Adrenal gland (tissue), 12 donors: Measurements from ENCODE around the gene MAP2K5. TPM values are rescaled to one million over a fixed set of nuclear protein-coding genes. Genes with fewer than 3 reads are reported as not detected.

Source experiments
- DNase-seq, 7 donors: peaks; one replicate each; pipeline ENCODE4 v3.0.0-alpha.2; 2019 to 2020
- H3K27ac ChIP-seq, 5 donors: fragments of 200-600 bp; sonication (generic) in 4 of 5; 1 replicate in 3 of 5; 2 replicates in 2 of 5; pipeline versions ENCODE4 v1.5.1 to v1.8.0; 2016 to 2020; ENCODE audit warnings: mild to moderate bottlenecking in 1 of 5
- H3K27me3 ChIP-seq: fragments of 200-600 bp; 2 replicates; pipeline ENCODE4 v1.8.0; 2021
- H3K36me3 ChIP-seq, 2 donors: fragments of 200-600 bp; replicated peaks in 1 of 2; 1 replicate in 1 of 2; 2 replicates in 1 of 2; pipeline versions ENCODE4 v1.5.1 to v1.8.0; 2018 to 2022
- H3K4me1 ChIP-seq, 2 donors: fragments of 200-600 bp; replicated peaks in 1 of 2; 1 replicate in 1 of 2; 2 replicates in 1 of 2; pipeline versions ENCODE4 v1.5.1 to v1.8.0; 2018 to 2021
- H3K4me3 ChIP-seq, 4 donors: fragments of 200-600 bp; sonication (generic) in 3 of 4; one replicate each; pipeline ENCODE4 v1.5.1; 2016 to 2018
- H3K9me3 ChIP-seq, 3 donors: fragments of 200-600 bp; sonication (generic) in 1 of 3; replicated peaks in 1 of 3; 1 replicate in 2 of 3; 2 replicates in 1 of 3; pipeline versions ENCODE4 v1.5.1 to v1.8.0; 2016 to 2021
- POLR2A ChIP-seq, 2 donors: fragments of 450-650 bp; IDR thresholded peaks; one replicate each; pipeline ENCODE4 v1.6.1; 2017; ENCODE audit warnings: antibody characterized with exemption in 2 of 2, mild to moderate bottlenecking in 2 of 2, moderate library complexity in 1 of 2
- WGBS, 4 donors: extraction: QIAGEN DNeasy Blood & Tissue Kit in 2 of 4; methylation state at CpG; one replicate each; pipeline versions ENCODE4 v1.1.5 to v1.1.7; 2013 to 2017; 5-methylcytosine and 5-hydroxymethylcytosine counted together
- intact Hi-C, 2 donors: fragments of 100-400 bp; cut with DNase I; formaldehyde crosslinking; loops; one replicate each; pipeline versions ENCODE4 v1.14.1 to v1.15.0; 2022 to 2023
- polyA plus RNA-seq, 3 donors: library from polyadenylated mRNA; stranded (reverse); fragments of 200-250 nt in 2 of 3; fragments of 350-450 nt in 1 of 3; fragmentation: Illumina TruSeq in 1 of 3; extraction: RNeasy Lipid Tissue Mini Kit (QIAGEN cat#74804) in 1 of 3; gene quantifications; one replicate each; pipeline ENCODE4 v1.2.3, GENCODE V29; 2013 to 2014
- total RNA-seq, 9 donors: library from RNA; depleted of rRNA in 4 of 9; stranded (reverse); fragments of >200 nt in 4 of 9; fragments of 120-200 nt in 1 of 9; fragmentation: NEBNext Ultra II Directional in 1 of 9; extraction: Animal tissue kit (Norgen Biotek cat#: 25700) in 1 of 9; gene quantifications; one replicate each; pipeline versions ENCODE4 v1.1.0 to v1.2.4, GENCODE V29; 2013 to 2023
- TF ChIP-seq, protein P1 (sequence below), 6 experiments: fragments of 450-650 bp in 4 of 6; fragments of 200-600 bp in 2 of 6; sonication (generic) in 1 of 6; IDR thresholded peaks; 1 replicate in 5 of 6; 2 replicates in 1 of 6; pipeline versions ENCODE4 v1.5.1 to v1.8.0; 2016 to 2021; ENCODE audit warnings: antibody characterized with exemption in 6 of 6, mild to moderate bottlenecking in 2 of 6, moderate library complexity in 1 of 6
- donor health status: healthy with polysubstance abuse.
- donor health status: Bipolar disorder and iron deficiency.
- donor health status: DM: yes; HTN: yes; CAD: no.
- donor health status: DM: no; HTN: no; CAD: no.
- donor health status: DM: no; HTN: no; CAD: no.
- donor health status: DM: yes; HTN: yes; CAD: no.

MAP2K5 gene
- total and polyA plus RNA-seq, 12 donors: 10.3 to 33.8 (median 17.0) TPM

DNA sequence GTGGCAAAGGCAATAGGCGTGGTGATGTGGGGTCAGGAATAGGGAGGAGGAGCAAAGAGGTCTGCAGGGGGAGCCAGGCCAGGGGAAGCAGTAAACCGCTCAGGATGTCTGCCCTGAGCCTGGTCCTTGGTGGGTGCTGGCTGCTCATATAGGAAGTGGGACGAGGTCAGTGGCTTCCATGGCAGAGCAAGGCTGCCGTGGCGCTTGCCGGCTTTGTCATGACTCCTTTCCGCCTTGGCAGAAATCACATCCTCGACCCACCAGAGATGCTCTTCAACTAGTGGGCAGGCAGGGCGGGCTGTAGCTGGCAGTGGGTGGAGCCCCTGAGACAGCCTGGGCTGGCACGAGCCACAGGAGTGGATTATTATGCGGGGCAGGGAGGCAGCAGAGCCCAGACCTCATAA, 269.7 kb downstream of the MAP2K5 start:
- no peak overlapping the region for H3K4me3 ChIP-seq
- H3K27ac ChIP-seq: no peak overlapping the region
- no peak for DNase-seq
- no peaks in the 10 kb centered on the region for H3K4me1 ChIP-seq
- intact Hi-C loops: no loop called here
- H3K9me3 ChIP-seq: no peaks in the 10 kb centered on the region
- no peak for TF ChIP-seq POLR2A (IDR thresholded peaks at IDR 0.05)
- TF ChIP-seq, protein P1, sequence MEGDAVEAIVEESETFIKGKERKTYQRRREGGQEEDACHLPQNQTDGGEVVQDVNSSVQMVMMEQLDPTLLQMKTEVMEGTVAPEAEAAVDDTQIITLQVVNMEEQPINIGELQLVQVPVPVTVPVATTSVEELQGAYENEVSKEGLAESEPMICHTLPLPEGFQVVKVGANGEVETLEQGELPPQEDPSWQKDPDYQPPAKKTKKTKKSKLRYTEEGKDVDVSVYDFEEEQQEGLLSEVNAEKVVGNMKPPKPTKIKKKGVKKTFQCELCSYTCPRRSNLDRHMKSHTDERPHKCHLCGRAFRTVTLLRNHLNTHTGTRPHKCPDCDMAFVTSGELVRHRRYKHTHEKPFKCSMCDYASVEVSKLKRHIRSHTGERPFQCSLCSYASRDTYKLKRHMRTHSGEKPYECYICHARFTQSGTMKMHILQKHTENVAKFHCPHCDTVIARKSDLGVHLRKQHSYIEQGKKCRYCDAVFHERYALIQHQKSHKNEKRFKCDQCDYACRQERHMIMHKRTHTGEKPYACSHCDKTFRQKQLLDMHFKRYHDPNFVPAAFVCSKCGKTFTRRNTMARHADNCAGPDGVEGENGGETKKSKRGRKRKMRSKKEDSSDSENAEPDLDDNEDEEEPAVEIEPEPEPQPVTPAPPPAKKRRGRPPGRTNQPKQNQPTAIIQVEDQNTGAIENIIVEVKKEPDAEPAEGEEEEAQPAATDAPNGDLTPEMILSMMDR (IDR thresholded peaks at IDR 0.05): no peak
- no peaks in the 10 kb centered on the region for H3K36me3 ChIP-seq
- 73 to 84% (median 79%) methylated on average over 5 to 11 of the region's 11 CpGs for WGBS, 4 donors
- no peaks in the 10 kb centered on the region for H3K27me3 ChIP-seq

DNA sequence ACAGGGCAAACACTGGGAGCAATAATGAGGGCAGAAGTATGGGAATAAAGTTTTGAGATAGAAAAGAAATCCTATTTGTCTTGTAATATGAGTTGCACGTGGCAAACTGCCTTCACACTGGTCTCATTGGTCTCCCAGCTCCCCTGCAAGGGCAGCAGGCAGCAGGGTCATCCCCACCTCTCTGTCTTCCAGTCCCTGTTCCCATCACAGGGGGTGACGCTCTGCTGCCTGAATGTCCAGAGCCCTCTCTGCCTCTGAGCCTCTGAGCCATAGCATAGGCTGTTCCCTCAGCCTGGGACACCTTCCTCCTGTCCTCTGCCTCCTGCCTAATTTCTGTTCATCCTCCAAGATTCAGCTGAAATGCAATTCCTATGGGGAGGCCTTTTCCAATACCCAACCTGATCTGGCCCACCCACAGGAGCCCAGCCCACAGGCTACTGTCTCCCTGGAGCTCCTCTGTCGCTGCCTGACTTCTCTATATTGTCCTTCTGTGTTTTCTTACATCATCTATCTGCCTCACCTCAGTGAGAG, 270.7 kb downstream of the MAP2K5 start:
- no peak for DNase-seq
- Histone ChIP-seq H3K36me3 (no peaks in the 10 kb centered on the region), H3K9me3 (no peaks in the 10 kb centered on the region), H3K27ac (no peak overlapping the region), H3K4me1 (no peaks in the 10 kb centered on the region), H3K27me3 (no peaks in the 10 kb centered on the region), H3K4me3 (no peak overlapping the region)
- 82 to 93% (median 86%) methylated on average over 3 of the region's 3 CpGs for WGBS, 4 donors
- intact Hi-C loops: no loop called here
- TF ChIP-seq POLR2A (IDR thresholded peaks at IDR 0.05): no peak
- TF ChIP-seq, protein P1 (IDR thresholded peaks at IDR 0.05): no peak

DNA sequence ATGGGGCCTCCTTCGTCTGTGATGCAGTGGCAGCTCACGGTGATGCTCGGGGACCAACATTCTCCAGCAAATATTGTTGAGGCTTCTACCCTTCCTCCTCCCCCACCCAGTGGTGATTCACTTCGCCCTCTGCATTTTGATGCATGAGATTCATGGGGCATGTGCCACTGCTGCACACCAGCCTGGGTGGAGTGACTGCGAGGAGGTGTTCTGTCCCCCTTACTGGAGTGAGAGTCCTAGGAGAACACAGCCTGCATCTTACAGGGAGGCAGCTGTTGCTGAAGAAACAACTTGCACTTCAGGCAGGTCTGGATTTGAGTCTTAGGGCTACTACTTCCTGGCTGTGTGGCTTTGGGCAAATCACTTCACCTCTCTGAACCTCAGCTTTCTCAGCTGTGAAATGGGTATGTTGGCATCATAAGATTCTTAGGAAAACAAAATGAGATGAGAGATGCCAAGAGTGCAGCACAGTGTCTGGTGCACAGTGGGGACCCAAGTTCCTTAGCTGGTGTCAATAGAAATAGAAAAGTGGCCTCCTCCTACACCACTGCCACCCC, 272.6 kb downstream of the MAP2K5 start:
- TF ChIP-seq POLR2A (IDR thresholded peaks at IDR 0.05): no peak
- TF ChIP-seq, protein P1 (IDR thresholded peaks at IDR 0.05): no peak
- Histone ChIP-seq H3K27ac (no peak overlapping the region), H3K36me3 (no peaks in the 10 kb centered on the region), H3K4me3 (no peak overlapping the region), H3K9me3 (no peaks in the 10 kb centered on the region), H3K27me3 (peaks cover 10% of the 10 kb centered on the region), H3K4me1 (no peaks in the 10 kb centered on the region)
- DNase-seq: no peak
- intact Hi-C loops: no loop called here
- 76 to 95% (median 80%) methylated on average over 4 to 5 of the region's 5 CpGs for WGBS, 4 donors

DNA sequence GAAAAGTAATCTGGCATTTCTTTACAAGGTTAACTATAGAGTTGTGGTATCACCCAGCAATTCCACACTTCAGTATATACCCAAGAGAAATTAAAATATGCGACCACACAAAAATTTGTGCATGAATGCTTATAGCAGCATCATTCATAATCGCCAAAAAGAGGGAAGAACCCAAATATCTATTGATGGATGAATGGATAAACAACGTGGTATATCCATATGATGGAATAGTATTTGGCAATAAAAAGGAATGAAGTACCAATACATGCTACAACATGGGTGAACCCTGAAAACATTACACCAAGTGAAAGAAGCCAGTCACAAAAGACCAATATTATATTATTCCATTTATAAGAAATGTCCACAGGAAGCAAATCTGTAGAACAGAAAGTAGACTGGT, 274.2 kb downstream of the MAP2K5 start:
- WGBS, 4 donors: 92 to 95% (median 93%) methylated on average over 3 of the region's 3 CpGs
- H3K27me3 ChIP-seq: peaks cover 25% of the 10 kb centered on the region

More for the DNA sequence above, 274.2 kb downstream of the MAP2K5 start:
- H3K4me1 ChIP-seq: peaks cover 0 to 6% of the 10 kb centered on the region in 2 donors
- H3K27ac ChIP-seq: no peak overlapping the region
- H3K36me3 ChIP-seq: no peaks in the 10 kb centered on the region
- no peak overlapping the region for H3K4me3 ChIP-seq
- TF ChIP-seq POLR2A (IDR thresholded peaks at IDR 0.05): no peak
- TF ChIP-seq, protein P1 (IDR thresholded peaks at IDR 0.05): no peak
- no peak for DNase-seq
- intact Hi-C loops: no loop called here
- H3K9me3 ChIP-seq: no peaks in the 10 kb centered on the region
